ENCODE results near the gene CNOT6.

DNA sequence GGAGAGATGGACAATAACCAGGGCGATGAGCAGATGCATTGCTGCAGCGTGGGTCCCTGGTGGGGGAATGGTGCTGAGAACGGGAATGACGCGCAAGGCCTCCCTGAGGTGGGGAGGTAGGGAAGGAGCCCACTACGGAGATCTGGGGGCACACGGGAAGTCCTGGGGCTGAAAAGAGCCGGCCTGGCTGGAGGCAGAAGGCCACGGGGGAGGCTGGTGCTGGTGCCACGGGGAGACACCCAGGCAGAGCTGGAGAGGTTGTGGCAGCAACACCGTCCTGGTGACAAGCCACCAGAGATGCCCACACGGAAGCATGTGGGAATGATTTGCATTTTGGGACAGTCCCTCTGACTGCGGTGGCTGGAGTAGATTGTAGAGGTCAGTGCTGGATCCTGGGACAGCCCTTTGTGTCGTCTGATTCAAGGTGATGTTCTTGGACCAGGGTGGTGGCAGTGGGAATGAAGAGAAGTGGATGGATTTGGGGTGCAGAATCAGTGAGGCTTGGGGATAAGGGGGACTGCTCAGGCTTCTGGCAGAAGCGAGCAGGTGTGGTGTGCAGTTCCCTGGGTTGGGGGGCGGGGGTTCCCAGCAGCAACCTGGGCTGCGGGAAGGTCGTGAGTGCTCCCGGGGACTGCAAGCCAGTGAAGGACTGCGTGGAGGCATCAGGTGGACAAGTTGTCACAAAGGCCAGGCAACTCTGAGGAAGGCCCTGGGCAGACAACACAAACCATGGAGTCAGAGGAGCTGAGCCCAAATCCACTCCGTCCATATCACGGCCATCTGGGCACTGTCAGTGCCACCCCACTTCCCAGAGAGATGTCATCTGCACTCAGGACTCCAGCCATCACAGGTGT, 25.2 kb upstream of the CNOT6 start:
- TF ChIP-seq, protein P1, sequence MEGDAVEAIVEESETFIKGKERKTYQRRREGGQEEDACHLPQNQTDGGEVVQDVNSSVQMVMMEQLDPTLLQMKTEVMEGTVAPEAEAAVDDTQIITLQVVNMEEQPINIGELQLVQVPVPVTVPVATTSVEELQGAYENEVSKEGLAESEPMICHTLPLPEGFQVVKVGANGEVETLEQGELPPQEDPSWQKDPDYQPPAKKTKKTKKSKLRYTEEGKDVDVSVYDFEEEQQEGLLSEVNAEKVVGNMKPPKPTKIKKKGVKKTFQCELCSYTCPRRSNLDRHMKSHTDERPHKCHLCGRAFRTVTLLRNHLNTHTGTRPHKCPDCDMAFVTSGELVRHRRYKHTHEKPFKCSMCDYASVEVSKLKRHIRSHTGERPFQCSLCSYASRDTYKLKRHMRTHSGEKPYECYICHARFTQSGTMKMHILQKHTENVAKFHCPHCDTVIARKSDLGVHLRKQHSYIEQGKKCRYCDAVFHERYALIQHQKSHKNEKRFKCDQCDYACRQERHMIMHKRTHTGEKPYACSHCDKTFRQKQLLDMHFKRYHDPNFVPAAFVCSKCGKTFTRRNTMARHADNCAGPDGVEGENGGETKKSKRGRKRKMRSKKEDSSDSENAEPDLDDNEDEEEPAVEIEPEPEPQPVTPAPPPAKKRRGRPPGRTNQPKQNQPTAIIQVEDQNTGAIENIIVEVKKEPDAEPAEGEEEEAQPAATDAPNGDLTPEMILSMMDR (IDR thresholded peaks at IDR 0.05) = no peak
- TF ChIP-seq GABPA (IDR thresholded peaks at IDR 0.05; ENCODE audit: low read depth) (no peak), MXI1 (IDR thresholded peaks at IDR 0.05; ENCODE audit: low read depth, low read length) (no peak), NRF1 (IDR thresholded peaks at IDR 0.05; ENCODE audit: low read depth, low read length) (no peak)
- TF ChIP-seq, protein P2, sequence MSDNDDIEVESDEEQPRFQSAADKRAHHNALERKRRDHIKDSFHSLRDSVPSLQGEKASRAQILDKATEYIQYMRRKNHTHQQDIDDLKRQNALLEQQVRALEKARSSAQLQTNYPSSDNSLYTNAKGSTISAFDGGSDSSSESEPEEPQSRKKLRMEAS (IDR thresholded peaks at IDR 0.05; ENCODE audit: low read depth) = no peak
